Inflammatory macrophage (primary cell): Measurements from ENCODE around the gene NSMCE4A.
"Not testable (repeated sequence)": the region's sequence is repeated elsewhere in the genome, so short reads cannot be mapped to it uniquely, and the experiment has no call there.

Source experiments
- DNase-seq, 2 donors: peaks; one replicate each; pipeline ENCODE4 v3.0.0-alpha.2; 2020 to 2022
- total RNA-seq, 18 experiments: gene quantifications; one replicate each; lab custom pipeline; 2026; ENCODE audit warnings: mixed read lengths in 6 of 18, inconsistent platforms in 2 of 18; lab: John Stamatoyannopoulos, UW

Gene NSMCE4A
- 11.4 to 27.9 (median 21.8) reads per million in 18 experiments for total RNA-seq

DNA sequence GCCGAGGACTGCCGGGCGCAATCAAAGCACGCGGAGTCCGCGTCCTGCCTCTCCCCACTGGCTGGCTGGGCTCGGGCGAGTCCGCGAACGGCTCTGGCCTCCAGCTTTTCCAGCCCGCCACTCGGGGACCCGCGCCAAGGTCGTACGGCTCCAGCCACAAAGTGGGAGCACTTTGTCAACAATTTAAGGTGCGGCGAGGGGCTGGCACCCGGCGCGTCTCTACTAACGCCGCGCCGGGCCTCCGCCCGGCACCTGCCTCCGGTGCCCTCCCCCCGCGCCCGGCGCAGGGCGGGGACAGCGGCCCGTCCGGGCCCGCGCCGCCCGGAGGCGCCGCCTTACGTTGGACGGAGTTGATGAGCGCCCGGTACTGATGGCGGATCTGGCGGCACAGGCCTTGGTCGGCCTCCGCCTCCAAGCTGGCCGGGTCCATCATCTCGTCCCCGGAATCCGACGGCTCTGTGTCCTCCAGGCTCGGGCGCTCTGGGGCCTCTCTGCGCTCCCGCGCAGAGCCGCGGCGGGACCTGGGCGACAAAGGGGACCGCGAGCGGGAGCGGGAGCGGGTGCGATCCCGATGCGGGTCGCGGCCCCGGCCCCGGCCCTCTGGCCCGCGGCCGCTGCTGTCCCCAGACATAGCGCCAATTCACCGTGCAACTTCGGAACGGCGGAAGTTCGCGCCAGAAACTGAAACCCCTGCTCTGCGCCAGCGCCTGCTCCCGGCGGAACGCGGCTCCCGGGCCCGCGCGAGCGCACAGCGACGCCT is at the start of gene NSMCE4A:
TSS of gene NSMCE4A (minus strand) at position 683 of the 760 bp plus-strand sequence. CDS start at position 631, 52 bp downstream.
- DNase-seq = peak; percentile 68 to 75

GRCh38 chr10:122023257-122023656 is 48.2 kb upstream of the NSMCE4A start:
- not testable (repeated sequence) for DNase-seq

GRCh38 chr10:122022276-122022675 is 47.3 kb upstream of the NSMCE4A start:
- DNase-seq = no peak

GRCh38 chr10:122021828-122022227 is 46.8 kb upstream of the NSMCE4A start:
- no peak for DNase-seq

DNA sequence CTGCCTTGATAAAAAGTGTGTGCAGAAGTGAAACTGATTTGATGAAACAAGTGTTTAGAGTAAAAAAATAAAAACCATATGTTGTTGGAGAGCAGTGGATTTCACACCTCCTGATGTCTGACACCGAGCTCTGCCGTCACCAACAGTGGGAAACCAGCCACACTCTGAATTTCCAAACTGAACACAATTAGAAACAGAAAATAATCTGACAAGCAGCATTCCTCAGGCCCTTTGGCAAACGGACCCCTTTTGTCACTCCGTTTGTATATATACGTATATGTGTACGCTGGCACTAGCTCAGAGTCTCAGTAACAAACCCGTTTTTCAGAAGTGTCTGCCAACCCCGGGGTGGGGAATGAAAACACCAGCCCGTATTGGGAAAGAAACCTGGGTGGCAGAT is 46.4 kb upstream of the NSMCE4A start:
- no peak for DNase-seq

- DNase-seq = no peak
Observed at GRCh38 chr10:122020226-122020625, 45.2 kb upstream of the NSMCE4A start.

GRCh38 chr10:122019414-122019975 is 44.5 kb upstream of the NSMCE4A start:
- DNase-seq = no peak

- no peak for DNase-seq
Observed at GRCh38 chr10:122018951-122019413, 44.0 kb upstream of the NSMCE4A start.

- DNase-seq = no peak
Observed at GRCh38 chr10:122018491-122018890, 43.5 kb upstream of the NSMCE4A start.

DNA sequence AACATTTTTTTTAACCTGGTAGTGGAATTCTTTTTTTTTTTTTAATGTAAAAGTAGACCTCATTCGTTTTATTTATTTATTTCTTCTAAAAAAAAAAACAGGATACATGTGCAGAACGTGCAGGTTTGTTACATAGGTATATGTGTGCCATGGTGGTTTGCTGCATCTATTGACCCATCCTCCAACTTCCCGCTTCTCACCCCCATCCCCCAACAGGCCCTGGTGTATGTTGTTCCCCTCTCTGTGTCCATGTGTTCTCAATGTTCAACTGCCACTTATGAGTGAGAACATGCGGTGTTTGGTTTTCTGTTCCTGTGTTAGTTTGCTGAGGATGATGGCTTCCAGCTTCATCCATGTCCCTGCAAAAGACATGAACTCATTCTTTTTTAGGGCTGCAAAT is 42.9 kb upstream of the NSMCE4A start:
- DNase-seq = not testable (repeated sequence)

- DNase-seq = no peak
Observed at GRCh38 chr10:122014652-122015248, 39.7 kb upstream of the NSMCE4A start.

DNA sequence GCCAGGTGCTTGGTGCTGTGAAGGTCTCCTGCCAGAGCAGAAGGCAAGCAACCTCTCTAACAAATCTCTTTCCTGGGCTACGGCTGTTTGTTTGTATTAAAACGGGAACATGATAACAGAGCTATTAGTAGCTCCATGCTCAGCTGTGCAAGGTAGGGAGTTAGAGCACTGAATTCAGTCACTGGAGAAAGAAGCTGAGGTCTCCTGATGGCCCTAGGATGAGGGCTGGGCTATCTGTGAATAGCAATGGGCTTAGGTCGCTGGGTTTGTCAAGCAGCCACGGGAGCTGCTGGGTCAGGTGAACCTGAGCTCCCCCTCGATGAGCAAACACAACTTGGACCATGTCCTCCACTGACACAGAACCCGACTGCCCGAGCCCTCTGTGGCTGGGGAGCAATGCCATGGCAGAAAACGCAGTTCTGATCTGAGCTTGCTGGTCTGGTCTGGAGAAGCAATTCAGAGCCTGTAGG is 38.3 kb upstream of the NSMCE4A start:
- DNase-seq = no peak

DNA sequence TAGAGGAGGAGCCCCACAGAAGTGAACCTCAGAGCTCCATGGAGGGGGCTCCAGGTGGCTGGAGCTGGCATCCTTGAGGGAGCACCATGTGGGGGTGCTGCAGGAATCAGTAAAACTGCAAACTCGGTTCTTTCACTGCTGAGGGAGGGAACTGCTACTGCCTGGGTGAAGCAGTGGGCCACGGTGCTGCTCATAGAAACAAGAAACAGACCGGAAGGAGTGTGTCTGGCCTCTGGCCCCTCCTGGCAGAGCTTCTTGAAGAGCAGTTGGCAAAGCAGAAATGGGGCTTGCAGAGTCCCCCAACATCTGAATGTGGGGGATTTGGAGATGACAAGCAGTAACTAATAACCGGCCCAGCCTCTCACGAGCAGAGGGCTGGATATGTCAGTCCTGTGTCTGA is 37.7 kb upstream of the NSMCE4A start:
- no peak for DNase-seq

DNA sequence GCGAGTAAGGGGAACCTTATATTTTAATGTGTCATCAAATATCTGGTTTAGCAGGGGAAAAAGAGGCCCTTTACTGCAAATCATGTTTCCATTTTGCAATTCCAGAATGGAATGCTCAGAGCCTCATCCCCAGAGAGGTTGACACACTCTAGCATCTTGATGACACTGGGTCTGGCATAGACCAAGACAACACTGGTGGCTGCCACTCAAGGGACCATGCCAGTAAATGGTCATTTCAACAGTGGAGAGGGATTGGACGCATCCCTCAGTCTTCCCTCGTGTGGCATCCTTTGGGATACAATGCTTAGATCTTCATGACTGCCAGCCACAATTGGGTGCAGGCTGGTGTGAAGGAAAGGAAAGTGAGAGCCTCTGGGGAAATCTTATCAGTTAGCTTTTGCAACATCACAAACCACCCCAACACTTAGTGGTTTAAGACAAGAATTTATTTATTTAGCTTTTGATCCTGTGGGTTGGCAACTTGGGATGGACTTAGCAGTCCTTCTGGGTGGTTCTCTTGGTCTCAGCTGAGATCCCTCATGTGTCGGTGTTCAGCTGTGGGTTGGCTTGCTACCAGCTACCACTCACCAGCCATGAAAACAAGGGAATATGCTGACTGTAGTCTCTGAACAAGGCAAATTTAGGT is 35.5 kb upstream of the NSMCE4A start:
- no peak for DNase-seq

GRCh38 chr10:122007415-122007814 is 32.4 kb upstream of the NSMCE4A start:
- no peak for DNase-seq

GRCh38 chr10:122001698-122002097 is 26.7 kb upstream of the NSMCE4A start:
- no peak for DNase-seq

DNA sequence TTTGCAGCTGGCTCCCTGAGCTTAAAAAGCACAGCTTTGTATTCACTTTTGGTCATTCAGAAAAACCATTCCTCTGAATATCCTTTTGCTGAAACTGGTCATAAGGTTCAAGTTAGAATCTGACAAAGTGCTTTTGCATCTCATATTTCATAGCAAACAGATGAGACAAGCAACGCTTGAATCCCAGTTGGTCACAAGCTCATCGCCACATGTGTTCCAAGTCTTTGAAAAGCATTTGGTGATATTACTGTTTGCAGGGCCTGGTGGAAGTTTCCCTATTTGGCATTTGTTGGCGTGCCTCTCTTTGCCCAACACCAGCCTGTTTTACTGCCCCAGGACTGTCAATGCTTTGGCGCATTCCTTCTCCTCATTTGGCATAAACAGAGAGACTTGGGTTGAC is 24.3 kb upstream of the NSMCE4A start:
- no peak for DNase-seq

- no peak for DNase-seq
Observed at GRCh38 chr10:121998462-121998861, 23.4 kb upstream of the NSMCE4A start.

DNA sequence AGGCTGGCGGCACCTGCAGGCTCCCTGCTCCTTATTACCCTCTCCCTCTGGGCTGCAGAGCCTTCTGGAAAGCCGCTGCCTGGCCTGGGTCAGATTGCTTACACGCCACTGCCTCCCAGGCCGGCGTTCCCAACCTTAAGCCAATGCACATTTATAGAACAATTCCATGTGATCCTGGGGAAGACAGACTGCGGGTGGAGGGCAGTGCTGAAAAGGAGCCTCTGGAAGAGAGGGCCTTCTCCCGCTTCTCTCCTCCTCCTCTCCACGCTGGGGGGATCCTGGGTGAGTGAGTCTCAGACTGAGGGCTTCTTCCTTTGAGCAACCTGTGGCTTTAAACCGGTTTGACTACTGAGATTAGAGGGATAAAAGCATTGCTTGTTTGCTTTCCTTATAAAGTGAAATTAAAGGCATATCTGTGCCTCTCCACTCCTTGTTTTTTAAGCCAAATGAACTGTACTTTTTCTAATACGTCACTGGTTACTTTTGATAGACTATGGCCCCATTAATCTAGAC is 19.5 kb upstream of the NSMCE4A start:
- DNase-seq = no peak

DNA sequence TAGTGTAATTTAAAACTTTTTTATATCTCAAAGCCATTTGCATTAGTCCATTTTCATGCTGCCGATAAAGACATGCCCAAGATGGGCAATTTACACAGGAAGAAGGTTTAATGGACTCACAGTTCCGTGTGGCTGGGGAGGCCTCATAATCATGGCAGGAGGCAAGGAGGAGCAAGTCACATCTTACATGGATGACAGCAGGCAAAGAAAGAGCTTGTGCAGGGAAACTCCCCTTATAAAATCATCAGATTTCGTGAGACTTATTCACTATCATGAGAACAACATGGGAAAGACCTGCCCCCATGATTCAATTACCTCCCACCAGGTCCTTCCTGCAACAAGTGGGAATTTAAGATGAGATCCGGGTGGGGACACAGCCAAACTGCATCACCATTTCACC is 16.7 kb upstream of the NSMCE4A start:
- not testable (repeated sequence) for DNase-seq

DNA sequence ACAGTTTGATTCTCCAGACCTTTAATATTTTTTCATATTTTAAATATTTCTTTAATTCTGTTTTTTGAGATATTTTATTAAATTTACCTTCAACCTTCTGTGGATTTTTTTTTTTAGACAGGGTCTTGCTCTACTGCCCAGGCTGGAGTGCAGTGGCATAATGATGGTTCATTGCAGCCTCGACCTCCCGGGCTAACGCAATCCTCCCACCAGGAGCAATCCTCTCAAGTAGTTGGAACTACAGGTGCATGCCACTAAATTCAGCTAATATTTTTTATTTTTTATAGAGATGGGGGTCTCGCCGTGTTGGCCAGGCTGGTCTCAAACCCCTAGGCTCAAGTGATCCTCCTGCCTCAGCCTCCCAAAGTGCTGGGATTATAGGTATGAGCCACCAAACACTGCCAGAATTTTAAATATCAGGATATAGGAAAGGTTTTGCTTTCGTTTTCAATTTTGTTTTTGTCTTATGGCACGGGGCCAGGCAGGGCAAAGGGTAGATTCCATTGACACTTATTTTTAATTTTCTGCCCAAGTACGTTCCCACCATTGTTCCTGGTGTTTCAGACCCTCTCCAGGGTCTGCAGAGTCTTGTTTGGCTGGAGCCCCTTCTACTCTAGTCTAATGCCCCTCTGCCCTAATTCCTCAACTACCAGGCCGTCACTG is 15.1 kb upstream of the NSMCE4A start:
- no peak for DNase-seq
